Prostate gland (tissue), 2 donors: ENCODE measurements around the gene OTUB2. TPM values are rescaled to one million over a fixed set of nuclear protein-coding genes. Genes with fewer than 3 reads are reported as not detected.

Experiments used
- DNase-seq: peaks from one replicate; pipeline ENCODE4 v3.0.0-alpha.2; 2019; ENCODE audit warnings: low spot score
- H3K27ac ChIP-seq, 2 donors: fragments of 200-600 bp; sonication (generic); 2 replicates each; pipeline ENCODE4 v1.5.1; 2017 to 2019
- H3K27me3 ChIP-seq: fragments of 200-600 bp; sonication (generic); replicated peaks from 2 replicates; pipeline ENCODE4 v1.5.1; 2019; ENCODE audit not compliant: insufficient read depth
- H3K36me3 ChIP-seq, 2 donors: fragments of 200-600 bp; sonication (generic); 1 replicate in 1 of 2; 2 replicates in 1 of 2; pipeline versions ENCODE4 v1.5.1 to v1.8.1; 2017 to 2019
- H3K4me1 ChIP-seq: fragments of 200-600 bp; sonication (generic); replicated peaks from 2 replicates; pipeline ENCODE4 v1.5.1; 2019
- H3K4me3 ChIP-seq, 2 donors: fragments of 200-600 bp; sonication (generic); 2 replicates each; pipeline ENCODE4 v1.5.1; 2017 to 2019
- H3K9me3 ChIP-seq: fragments of 200-600 bp; sonication (generic); 2 replicates; pipeline ENCODE4 v1.5.1; 2017
- POLR2A ChIP-seq: fragments of 450-650 bp; IDR thresholded peaks from one replicate; pipeline ENCODE4 v1.6.1; 2016; ENCODE audit warnings: antibody characterized with exemption, mild to moderate bottlenecking
- POLR2AphosphoS5 ChIP-seq: sonication (generic); formaldehyde crosslinking; IDR thresholded peaks from one replicate; pipeline ENCODE4 v1.6.1; 2017; ENCODE audit warnings: antibody characterized with exemption
- WGBS: methylation state at CpG from one replicate; pipeline ENCODE4 v1.1.5; 2018; 5-methylcytosine and 5-hydroxymethylcytosine counted together
- intact Hi-C: fragments of 100-400 bp; cut with DNase I; formaldehyde crosslinking; loops from one replicate; pipeline ENCODE4 v1.14.2; 2022
- total RNA-seq, 2 donors: library from RNA; depleted of rRNA; stranded (reverse); fragments of >200 nt; gene quantifications; one replicate each; pipeline ENCODE4 v1.1.0, GENCODE V29; 2016
- TF ChIP-seq, protein P1 (sequence below), 4 experiments: fragments of 200-600 bp in 2 of 4; fragments of 450-650 bp in 2 of 4; sonication (generic) in 2 of 4; IDR thresholded peaks; 1 replicate in 3 of 4; 2 replicates in 1 of 4; pipeline ENCODE4 v1.5.1; 2016 to 2019; ENCODE audit warnings: antibody characterized with exemption in 4 of 4, mild to moderate bottlenecking in 2 of 4, moderate library complexity in 2 of 4

OTUB2 gene
- total RNA-seq, 2 donors from 2014 or later, result 1.5 to 3.0 TPM

DNA sequence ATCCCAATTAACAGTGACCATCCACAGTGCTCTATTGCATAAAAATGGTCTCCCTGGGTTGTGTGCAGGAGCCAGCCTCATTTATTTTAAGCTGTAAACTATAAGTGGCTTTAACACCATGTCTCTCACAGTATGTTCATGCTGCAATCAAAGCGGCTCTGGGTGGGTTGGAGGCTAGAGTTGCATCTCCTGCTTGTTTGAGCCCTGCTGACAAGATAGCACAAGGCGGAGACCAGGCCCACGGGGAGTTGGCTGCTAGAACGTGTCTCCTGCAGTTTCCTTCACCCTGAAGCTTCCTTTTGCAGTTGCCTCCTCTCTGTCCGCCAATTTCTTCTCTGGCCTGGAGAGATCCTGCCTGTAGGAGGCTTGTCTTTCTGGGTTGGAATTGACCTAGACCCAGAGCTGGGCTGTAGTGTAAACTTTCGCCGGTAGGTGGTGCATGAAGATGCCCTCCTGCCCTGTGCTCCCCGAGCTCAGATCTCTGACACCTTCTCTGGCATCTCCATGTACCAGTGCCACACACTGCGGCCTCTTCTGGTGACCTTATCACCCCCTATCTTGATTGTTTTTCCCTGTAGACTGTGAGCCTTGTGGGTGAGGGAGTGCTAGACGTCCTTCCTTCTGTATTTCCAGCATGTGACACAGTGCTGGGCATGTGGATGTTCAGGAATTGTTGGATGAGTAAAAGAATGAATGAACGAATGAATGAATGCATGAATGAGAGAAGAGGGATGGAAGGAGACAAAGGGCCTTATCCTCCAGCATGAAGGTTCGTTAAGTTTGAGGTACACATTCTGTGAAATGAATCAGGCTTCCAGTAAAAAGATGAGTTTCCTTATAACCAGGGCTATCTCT lies 10.4 kb downstream of the OTUB2 start:
- Histone ChIP-seq H3K27me3 (no peaks in the 10 kb centered on the region), H3K9me3 (no peaks in the 10 kb centered on the region), H3K4me3 (no peak overlapping the region), H3K36me3 (no peaks in the 10 kb centered on the region), H3K27ac (no peak overlapping the region), H3K4me1 (no peaks in the 10 kb centered on the region)
- TF ChIP-seq, protein P1, sequence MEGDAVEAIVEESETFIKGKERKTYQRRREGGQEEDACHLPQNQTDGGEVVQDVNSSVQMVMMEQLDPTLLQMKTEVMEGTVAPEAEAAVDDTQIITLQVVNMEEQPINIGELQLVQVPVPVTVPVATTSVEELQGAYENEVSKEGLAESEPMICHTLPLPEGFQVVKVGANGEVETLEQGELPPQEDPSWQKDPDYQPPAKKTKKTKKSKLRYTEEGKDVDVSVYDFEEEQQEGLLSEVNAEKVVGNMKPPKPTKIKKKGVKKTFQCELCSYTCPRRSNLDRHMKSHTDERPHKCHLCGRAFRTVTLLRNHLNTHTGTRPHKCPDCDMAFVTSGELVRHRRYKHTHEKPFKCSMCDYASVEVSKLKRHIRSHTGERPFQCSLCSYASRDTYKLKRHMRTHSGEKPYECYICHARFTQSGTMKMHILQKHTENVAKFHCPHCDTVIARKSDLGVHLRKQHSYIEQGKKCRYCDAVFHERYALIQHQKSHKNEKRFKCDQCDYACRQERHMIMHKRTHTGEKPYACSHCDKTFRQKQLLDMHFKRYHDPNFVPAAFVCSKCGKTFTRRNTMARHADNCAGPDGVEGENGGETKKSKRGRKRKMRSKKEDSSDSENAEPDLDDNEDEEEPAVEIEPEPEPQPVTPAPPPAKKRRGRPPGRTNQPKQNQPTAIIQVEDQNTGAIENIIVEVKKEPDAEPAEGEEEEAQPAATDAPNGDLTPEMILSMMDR (IDR thresholded peaks at IDR 0.05), result peak; percentile 43 to 79 (median 73)
- TF ChIP-seq POLR2AphosphoS5, result no peak
- WGBS, result 46% methylated on average over 12 of the region's 12 CpGs
- intact Hi-C loops, result loop anchor here (2.0 kb wide), 1 partner anchor 100 kb away; no protein-coding TSS in a partner anchor
- DNase-seq, result peak; percentile 45

- WGBS, result 99% methylated on average over 9 of the region's 9 CpGs
- no peaks in the 10 kb centered on the region for H3K9me3 ChIP-seq
Measured at GRCh38 chr14:94037954-94038353, 11.8 kb downstream of the OTUB2 start.

DNA sequence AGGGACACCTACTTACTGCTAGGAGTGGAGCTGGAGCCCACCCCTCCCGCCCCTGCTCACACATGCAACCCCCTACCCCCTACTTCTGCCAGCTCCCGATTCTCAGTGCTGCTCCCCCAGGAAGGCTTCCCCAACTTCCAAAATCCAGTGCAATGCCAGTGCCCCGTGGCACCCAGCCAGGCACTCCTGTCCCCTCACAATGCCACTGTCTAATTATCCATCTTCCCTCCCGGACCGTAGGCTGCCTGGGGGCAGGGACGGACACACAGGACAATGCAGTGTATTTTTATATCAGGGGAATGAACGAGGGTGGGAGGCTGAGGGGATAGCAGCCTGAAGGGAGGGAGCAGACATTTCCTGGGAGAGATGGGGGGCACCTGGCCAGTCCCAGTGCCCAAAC lies 12.4 kb downstream of the OTUB2 start:
- TF ChIP-seq POLR2A (no peak), POLR2AphosphoS5 (no peak)
- TF ChIP-seq, protein P1 (IDR thresholded peaks at IDR 0.05), result no peak
- Histone ChIP-seq H3K27ac (no peak overlapping the region), H3K9me3 (no peaks in the 10 kb centered on the region), H3K36me3 (no peaks in the 10 kb centered on the region), H3K4me1 (no peaks in the 10 kb centered on the region), H3K4me3 (no peak overlapping the region), H3K27me3 (no peaks in the 10 kb centered on the region)
- intact Hi-C loops, result no loop called here
- WGBS, result 81% methylated on average over 7 of the region's 7 CpGs
- no peak for DNase-seq

More at GRCh38 chr14:94037954-94038353, 11.8 kb downstream of the OTUB2 start:
- no peaks in the 10 kb centered on the region for H3K4me1 ChIP-seq
- no peaks in the 10 kb centered on the region for H3K27me3 ChIP-seq
- intact Hi-C loops, result loop anchor here (2.0 kb wide), 1 partner anchor 99 kb away; no protein-coding TSS in a partner anchor
- H3K27ac ChIP-seq, result no peak overlapping the region
- TF ChIP-seq POLR2A, result no peak
- no peak overlapping the region for H3K4me3 ChIP-seq
- H3K36me3 ChIP-seq, result no peaks in the 10 kb centered on the region
- DNase-seq, result no peak

- H3K4me3 ChIP-seq, result no peak overlapping the region
- 94% methylated on average over 11 of the region's 11 CpGs for WGBS
- H3K27ac ChIP-seq, result no peak overlapping the region
- H3K9me3 ChIP-seq, result no peaks in the 10 kb centered on the region
- DNase-seq, result no peak
- H3K27me3 ChIP-seq, result no peaks in the 10 kb centered on the region
- H3K36me3 ChIP-seq, result no peaks in the 10 kb centered on the region
- intact Hi-C loops, result no loop called here
- TF ChIP-seq POLR2AphosphoS5, result no peak
- TF ChIP-seq, protein P1 (IDR thresholded peaks at IDR 0.05), result no peak
- H3K4me1 ChIP-seq, result no peaks in the 10 kb centered on the region
Measured at GRCh38 chr14:94038921-94039629, 12.9 kb downstream of the OTUB2 start.

DNA sequence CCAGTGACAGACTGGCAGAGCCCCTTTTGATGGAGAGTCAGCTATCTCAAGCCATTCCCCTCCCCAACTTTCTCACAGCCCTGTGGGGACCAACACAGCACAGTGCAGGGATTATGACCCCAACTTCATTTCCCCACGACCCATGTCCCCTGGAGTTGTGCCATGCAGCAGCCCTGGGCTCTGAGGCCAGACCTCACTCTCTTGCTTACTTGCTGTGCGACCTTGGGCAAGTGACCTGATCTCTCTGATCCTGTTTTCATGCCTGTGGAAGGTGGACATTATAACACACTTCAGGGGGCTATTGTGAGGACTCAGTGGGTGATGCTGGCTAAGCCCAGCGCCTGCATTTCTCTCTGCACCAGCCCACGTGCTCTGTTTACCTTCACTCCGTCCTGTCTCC lies 14.1 kb downstream of the OTUB2 start:
- H3K4me3 ChIP-seq, result no peak overlapping the region
- no peaks in the 10 kb centered on the region for H3K4me1 ChIP-seq
- H3K27ac ChIP-seq, result no peak overlapping the region
- 86% methylated on average over 5 of the region's 5 CpGs for WGBS
- H3K9me3 ChIP-seq, result no peaks in the 10 kb centered on the region
- H3K27me3 ChIP-seq, result no peaks in the 10 kb centered on the region
- intact Hi-C loops, result no loop called here
- TF ChIP-seq POLR2AphosphoS5, result no peak
- TF ChIP-seq, protein P1 (IDR thresholded peaks at IDR 0.05), result no peak
- no peak for TF ChIP-seq POLR2A
- DNase-seq, result no peak
- no peaks in the 10 kb centered on the region for H3K36me3 ChIP-seq
